Measurements from ENCODE around the gene MYO7A.

MYO7A gene

GRCh38 chr11:77217156-77217555 lies 89.1 kb downstream of the MYO7A start:
- TF ChIP-seq CTCF (IDR thresholded peaks at IDR 0.05; ENCODE audit: borderline replicate concordance, control extremely low read depth, extremely low read depth, insufficient read depth, missing control alignments), result no peak
- in situ Hi-C loops (cut with MboI; ENCODE audit: low sequenced_read_pairs, unreplicated experiment), result no loop called here
- DNase-seq (ENCODE audit: low spot score), result no peak

- DNase-seq (ENCODE audit: low spot score), result no peak
- TF ChIP-seq CTCF (IDR thresholded peaks at IDR 0.05; ENCODE audit: borderline replicate concordance, control extremely low read depth, extremely low read depth, insufficient read depth, missing control alignments), result no peak
- in situ Hi-C loops (cut with MboI; ENCODE audit: low sequenced_read_pairs, unreplicated experiment), result no loop called here
These were observed 95.8 kb downstream of the MYO7A start for GRCh38 chr11:77223797-77224196.

- DNase-seq (ENCODE audit: low spot score), result no peak
- in situ Hi-C loops (cut with MboI; ENCODE audit: low sequenced_read_pairs, unreplicated experiment), result no loop called here
- TF ChIP-seq CTCF (IDR thresholded peaks at IDR 0.05; ENCODE audit: borderline replicate concordance, control extremely low read depth, extremely low read depth, insufficient read depth, missing control alignments), result no peak
These were observed 103.0 kb downstream of the MYO7A start for GRCh38 chr11:77230878-77231605.

- no peak for DNase-seq (ENCODE audit: low spot score)
- no peak for TF ChIP-seq CTCF (IDR thresholded peaks at IDR 0.05; ENCODE audit: borderline replicate concordance, control extremely low read depth, extremely low read depth, insufficient read depth, missing control alignments)
- in situ Hi-C loops (cut with MboI; ENCODE audit: low sequenced_read_pairs, unreplicated experiment), result no loop called here
These were observed 103.8 kb downstream of the MYO7A start for GRCh38 chr11:77231800-77232199.

- TF ChIP-seq CTCF (IDR thresholded peaks at IDR 0.05; ENCODE audit: borderline replicate concordance, control extremely low read depth, extremely low read depth, insufficient read depth, missing control alignments), result no peak
- in situ Hi-C loops (cut with MboI; ENCODE audit: low sequenced_read_pairs, unreplicated experiment), result no loop called here
- DNase-seq (ENCODE audit: low spot score), result no peak
These were observed 104.2 kb downstream of the MYO7A start for GRCh38 chr11:77232242-77232641.

- no peak for TF ChIP-seq CTCF (IDR thresholded peaks at IDR 0.05; ENCODE audit: borderline replicate concordance, control extremely low read depth, extremely low read depth, insufficient read depth, missing control alignments)
- in situ Hi-C loops (cut with MboI; ENCODE audit: low sequenced_read_pairs, unreplicated experiment), result no loop called here
- no peak for DNase-seq (ENCODE audit: low spot score)
These were observed 105.0 kb downstream of the MYO7A start for GRCh38 chr11:77233011-77233410.
